Activated CD4-positive, alpha-beta T cell treated with anti-CD3 and anti-CD28 coated beads, Interleukin-2, amount 50 U/mL, for 16 hours (primary cell): ENCODE results near the gene ME3.
"Not testable (repeated sequence)": the region's sequence is repeated elsewhere in the genome, so short reads cannot be mapped to it uniquely, and the experiment has no call there.

Experiments used
- DNase-seq: peaks from one replicate; pipeline ENCODE4 v3.0.0-alpha.2; 2020

The ME3 gene

DNA sequence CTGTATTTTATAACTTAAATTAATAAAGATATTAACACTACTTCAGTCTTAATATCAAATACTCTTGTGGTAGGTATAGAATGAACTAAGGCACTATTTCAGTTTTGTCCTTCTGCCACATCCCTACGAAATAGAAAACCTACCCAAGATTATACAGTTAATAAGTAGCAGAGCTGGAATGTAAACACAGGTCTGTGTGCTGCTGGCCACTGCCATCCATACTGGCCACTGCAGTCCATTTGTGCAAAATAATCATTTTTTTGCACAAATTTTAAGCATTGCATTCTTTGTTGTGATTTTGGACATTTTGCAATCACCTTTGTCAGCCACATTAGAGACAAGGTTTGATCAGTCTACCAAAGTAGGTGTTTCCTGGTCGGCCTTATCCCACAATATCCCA lies 91.9 kb downstream of the ME3 start:
- DNase-seq, result no peak

DNA sequence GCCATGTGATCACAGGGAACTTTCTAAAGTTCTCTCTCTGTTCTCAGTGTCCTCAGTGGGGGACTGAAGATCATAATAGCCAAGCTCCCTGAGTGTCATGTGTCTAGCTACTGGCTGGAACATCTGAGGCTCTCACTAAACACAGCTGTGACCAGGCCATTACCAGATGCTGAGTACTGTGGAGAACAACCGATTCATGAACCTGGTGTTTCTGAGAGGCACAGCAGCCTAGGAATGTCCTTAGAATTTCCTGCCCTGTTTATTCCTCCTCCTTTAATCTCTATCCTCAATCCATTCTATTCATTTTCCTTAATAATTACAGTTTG lies 93.0 kb downstream of the ME3 start:
- no peak for DNase-seq

DNA sequence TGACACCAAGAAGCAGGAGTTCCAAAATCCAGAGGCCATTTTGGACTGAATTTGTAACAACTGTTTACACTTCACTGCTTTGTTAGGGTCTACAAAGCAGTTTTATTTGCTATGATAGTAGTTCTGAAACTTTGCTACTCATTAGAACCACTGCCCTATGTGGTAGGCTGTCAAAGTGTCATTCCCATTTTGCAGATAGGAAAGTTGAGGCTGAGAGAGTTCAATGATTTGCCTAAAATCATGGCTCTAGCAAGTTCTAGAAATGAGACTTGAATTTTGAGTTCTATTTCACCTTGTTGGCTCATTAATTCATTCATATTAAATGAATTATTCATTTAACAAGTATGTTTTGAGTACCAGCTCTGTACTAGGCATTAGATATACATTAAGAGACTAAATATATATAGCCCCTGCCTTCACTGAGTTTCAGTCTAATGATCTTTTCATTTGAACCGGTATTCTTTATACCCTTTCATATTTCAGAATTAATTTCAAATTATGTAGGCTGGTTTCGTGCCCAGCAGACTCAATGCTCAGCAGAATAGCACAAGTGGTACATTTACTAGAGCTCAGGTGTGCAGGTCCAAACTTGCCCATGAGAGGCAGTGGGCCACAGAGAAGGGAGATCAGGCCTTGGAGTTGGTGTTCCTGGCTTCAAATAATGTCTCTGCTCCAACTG lies 93.5 kb downstream of the ME3 start:
- no peak for DNase-seq

DNA sequence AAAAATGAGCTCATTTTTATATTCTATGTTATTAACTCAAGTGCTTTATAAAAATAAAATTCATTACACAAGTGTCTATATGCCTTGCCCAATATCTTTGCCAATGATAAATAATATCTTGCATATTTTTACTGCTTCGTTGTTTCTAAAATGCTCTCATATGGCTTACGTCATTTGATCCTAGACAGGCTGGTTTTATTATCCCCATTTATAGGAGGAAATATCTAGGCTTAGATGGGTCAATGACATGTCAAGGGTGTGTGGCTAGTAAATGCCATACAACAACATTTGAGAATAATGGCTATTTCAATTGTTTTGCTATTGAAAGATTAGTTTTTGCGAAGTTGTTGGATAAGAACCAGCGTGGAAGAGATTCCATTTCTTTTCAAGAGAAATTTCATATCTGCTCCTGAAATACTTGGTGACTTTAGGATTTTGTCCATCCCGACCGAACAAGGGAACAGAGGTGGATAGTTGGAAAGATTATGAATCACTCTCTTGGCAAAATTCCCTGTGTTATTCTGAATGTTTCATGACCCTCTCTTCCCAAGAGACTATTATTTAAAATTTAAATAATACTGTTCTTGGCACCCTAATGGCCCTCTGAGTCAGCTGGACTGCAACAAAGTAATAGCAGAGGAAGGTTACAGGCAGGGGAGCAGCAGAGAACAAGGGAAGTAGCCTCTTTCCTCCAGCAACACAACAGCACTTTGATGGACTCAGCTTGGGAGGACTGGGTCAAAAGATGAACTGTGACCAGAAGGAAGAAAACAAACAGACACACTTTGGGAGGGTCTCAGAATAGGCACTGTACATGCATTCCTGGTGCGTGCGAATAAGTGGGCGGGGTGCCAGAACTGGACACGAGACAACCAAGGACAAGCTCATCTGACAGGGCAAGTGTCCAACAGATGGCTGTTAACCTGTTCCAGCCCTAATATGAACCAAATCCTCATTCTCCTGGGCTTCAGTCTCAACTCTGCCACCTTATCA lies 94.5 kb downstream of the ME3 start:
- no peak for DNase-seq

DNA sequence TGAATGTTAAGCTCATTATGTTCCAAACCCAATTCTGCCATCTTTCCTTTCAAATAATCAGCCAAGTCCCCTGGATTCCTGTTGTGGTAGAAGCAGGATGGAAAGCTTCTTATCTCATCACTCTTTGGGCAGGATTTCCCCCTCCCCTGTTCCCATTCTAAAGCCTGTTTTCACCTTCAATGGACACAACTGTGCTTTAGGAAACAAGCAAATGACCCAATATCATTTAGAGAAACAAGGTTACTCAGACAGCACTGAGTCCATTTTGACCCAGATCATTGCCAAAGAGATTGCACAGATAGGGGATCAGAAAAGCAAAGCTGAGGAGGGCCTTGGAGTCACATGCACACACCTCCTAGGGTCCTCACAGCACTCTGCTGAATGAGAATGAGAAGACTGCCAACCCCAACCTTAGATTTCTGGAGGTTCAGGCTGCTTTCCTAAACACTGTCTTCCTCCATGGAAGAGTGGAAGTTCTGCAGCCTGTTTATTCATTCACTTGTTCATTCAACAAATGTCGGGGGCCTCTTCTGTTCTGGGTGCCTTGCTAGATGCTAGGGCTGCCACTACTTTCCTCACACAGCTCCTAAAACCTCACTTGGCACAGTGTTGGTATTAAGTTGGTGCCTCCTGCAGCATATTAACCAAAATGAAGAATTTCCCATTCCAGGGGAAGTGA lies 95.3 kb downstream of the ME3 start:
- DNase-seq, result no peak

DNA sequence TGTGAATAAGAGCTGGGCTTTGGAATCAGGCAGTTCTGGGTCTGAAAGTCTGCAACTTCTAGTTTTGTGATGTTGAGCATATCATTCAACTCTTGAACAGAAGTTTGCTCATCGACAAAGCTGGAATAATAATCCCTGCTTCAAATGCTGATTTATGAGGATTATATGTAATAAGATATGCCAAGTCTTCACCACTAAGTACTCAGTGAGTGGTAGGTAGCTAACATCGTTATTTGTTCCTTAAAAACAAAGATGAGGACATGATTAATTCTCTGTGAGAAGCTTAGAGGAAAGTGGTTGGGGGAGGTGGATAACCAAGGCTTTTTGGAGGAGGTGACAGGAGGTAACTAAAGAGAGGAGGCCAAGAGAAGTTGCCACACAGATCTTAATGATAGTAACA lies 96.5 kb downstream of the ME3 start:
- no peak for DNase-seq

DNA sequence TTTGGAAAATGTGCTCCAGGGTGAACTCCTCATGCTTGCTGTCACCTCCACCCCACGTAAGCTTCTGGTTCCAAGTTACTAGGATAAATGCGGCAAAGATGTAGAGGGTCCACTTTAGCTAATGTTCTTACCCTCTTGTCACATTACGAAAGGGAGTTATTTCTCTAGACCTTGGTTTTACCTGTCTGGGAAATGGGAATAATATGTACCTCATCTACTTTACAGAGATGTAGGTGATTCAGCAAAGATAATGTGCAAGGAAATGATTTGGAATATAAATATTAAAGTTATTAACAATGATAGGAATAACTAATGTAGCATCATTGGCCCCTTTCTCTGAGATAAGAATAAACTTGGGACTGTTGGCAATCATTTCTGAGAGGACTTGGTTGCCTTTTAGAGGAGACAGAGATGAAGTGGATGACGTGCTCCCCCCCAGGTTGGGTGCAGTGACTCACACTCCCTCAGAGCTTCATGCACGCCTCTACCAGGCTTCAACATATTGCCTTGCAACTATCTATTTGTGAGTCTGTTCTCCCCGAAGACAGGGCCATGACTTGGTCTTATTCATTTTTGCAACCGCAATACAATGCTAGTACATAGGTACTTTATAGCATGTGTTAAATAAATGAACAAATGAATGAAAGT lies 97.1 kb downstream of the ME3 start:
- DNase-seq, result no peak

DNA sequence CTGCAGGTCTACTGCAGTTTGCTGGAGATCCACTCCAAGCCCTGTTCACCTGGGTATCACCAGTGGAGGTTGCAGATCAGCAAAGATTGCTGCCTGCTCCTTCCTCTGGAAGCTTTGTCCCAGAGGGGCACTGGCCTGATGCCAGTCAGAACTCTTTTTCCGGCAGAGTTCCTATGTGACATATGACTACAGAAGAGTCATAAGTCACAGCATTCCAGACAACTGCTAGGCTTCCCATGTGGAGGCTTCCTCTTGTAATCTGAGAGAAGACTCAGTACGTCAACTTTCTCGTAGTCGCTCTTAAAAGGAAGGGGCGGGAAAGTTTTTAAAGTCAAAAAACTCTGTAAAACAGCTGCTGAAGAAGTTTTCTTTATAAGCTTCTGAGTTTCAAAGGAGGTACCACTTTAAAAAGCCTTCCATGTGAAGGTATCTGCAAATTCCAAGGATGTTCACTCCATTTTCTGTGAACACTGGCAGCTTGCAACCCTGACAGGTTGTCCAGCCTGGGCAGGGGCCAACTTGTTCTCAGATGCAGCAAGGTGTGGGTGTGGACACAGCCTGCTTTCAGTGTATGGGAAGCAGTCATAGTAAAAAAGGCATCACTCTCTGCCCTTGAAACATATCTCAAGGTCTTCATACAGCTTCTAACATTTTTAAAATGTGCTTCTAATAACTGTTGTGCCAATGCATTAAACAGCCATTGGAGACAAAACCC lies 97.8 kb downstream of the ME3 start:
- DNase-seq, result no peak

DNA sequence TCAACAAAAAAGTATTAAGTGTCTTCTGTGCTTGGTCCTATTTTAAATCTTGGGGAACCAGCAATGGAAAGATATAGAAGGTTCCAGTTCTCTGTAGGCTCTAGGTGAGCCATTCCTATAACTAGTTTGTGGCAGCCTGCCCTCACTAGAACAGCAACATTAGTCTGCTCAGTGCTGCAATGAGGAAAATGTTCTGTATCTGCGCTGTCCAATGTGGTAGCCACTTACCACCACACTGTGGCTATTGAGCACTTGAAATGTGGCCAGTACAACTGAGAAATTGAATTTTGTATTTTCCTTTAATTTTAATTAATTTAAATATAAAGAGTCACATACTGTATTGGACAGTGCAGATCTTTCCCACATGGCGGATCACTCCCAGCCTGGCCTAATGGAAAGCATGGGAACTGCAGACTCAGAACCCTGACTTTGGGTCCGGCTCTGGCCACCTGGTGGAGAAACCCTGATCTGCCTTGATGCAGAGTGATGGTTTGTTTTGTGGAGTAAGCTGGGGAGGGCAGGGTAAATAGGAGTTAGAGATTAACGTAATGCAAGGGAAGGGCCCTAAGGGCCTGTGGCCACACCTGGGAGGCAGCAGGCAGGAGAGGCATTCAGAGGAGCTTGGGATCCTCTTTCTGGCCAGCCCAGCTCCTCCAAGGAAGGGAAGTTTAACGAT lies 101.0 kb downstream of the ME3 start:
- DNase-seq, result no peak

DNA sequence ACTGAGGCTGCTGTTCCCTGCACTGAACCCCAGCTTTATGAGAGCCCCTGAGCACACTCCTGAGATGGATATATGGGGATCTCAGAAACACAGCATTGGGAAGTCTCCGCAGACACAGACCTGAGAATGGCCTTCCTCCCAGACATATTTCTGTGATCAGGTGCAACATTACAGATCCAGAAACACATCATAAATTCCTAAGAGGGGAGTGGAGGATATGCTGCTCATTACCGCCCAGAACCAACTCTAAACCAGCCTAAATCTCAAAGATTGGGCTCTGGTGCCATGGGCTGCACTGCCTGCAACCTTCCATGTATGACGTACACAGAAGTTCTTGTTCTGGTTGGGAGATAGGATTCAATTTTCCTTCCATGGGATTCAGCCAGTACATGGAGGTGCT lies 102.0 kb downstream of the ME3 start:
- no peak for DNase-seq

DNA sequence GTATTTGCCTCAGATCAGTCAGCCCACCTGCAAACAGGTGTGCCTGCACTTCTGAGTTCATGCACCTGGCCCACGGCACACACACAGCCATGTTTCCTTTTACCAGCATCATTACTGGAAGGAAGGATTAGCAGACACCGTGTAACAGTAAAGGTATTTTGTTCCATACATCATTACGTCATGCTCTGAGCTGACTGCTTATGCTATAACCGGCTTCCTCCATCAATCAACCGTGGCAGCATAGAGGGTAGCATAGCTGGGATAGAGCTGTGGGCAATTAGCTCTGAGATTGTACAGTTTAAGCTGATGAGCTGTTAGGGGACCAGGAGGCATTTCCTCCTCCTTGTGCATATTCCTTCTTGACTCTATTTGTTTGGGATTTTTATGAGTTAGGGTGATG lies 102.4 kb downstream of the ME3 start:
- no peak for DNase-seq

DNA sequence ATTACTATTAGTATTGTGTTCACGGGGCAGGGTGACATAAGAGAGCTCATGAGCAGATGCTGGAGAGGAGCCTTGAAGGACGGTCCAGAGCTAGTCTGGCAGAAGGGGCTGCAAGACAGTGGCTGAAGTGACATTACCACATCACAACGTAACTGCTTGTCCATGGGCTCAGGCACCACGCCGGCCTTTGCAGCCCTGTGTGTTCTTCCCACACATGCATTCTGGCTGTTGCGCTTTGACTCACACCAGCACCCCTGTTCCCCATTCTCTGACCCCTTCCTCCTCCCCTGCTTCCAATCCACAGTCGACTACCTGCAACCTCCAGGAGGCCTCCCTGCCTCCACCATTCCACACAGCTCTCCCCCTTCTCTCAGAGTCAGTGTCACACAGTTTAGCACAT lies 103.3 kb downstream of the ME3 start:
- no peak for DNase-seq

DNA sequence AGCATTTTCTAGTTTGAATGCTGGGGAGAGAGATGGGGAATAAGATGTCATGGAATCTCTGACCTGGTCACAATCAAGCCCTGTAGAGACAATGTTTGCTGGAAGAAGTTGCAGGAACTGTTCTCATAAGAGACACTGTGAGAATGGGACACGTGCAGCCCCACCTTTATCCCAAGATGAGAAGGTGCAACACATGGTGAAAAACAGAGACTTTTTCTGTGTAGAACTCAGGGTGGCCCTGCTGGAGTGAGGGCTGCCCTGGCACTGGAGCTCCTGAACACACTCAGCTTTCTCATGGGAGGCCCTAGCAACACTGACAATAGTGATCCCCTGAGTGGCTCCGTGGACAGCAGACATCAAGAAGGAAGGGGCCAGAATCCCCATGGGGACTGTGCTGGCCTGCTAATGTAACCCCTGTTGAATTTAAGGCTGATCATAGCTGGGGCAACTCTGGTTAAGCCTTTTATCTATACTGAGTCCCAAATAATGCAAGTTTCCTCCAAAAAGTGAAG lies 106.6 kb downstream of the ME3 start:
- no peak for DNase-seq

DNA sequence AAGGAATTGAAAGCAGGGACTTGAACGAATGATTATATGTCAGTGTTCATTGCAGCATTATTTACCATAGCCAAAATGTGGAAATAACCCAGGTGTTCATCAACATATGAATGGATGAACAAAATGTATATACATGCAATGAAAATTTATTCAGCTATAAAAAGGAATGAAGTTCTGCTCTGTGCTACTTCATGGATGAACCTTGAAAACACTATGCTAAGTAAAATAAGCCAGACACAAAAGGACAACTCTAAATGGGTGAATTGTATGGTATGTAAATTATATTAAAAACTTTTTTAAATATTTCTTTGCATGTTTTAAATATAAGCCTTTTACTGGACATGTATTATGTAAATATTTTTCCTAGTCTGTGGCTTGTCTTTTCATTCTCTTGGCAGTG lies 107.0 kb downstream of the ME3 start:
- no peak for DNase-seq

DNA sequence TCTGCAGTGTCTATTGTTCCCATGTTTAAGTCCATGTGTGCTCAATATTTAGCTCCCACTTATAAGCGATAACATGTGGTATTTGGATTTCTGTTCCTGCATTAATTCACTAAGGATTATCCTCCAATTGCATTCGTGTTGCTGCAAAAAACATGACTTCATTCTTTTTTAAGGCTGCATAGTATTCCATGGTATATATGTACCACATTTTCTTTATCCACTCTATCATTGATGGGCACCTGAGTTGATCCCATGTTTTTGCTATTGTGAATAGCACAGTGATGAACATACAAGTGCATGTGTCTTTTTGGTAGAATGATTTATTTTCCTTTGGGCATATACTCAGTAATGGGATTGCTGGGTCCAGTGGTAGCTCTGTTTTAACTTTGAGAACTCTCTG lies 109.6 kb downstream of the ME3 start:
- not testable (repeated sequence) for DNase-seq

DNA sequence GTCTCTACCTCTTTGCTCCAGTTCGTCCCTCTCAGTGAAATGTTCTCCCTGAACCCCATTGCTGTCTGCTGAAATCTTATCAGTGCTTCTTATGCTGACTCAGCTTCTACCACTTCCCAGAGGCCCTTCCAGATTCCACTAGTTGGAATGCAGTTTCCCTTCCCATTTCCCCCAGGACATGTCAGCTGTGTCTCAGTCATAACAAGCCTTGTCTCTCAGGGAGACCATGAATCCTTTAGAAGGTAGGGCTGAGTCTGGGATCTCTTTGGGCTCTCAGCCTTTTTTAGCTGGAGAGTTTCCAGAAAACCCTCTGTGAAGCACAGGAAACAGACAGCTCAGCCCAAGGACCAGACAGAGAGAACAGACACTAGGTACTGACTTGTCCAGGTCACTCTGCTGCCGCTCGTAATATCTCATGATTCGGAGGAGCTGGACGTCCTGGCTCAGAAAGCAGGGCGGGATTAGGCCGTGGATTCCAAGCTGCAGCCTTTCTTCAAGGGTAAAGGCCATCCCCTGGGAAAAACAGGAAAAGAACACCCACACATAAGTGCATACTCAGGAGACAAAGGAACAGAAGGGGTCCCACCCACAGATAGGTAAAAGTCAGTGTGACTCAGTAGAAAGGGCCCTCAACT lies 113.0 kb downstream of the ME3 start:
- DNase-seq, result no peak

DNA sequence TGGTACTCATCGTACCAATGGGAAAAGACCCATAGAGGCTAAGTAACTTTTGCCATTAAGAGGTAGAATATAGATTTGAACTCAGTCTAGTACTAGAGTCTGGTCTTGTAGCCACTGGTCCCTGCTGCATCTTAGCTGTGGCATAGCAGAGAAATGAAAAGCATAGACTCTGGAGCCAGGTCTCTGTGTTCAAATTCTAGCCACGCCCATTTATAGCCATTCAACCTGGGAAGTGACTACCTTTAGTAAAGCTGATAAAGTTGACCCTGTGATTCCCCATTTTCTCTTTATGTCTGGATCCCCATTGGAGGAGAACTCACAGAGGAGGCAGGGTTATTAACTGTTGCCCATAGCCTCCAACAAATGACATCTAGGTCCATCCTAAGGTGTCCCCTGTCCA lies 113.6 kb downstream of the ME3 start:
- DNase-seq, result no peak

DNA sequence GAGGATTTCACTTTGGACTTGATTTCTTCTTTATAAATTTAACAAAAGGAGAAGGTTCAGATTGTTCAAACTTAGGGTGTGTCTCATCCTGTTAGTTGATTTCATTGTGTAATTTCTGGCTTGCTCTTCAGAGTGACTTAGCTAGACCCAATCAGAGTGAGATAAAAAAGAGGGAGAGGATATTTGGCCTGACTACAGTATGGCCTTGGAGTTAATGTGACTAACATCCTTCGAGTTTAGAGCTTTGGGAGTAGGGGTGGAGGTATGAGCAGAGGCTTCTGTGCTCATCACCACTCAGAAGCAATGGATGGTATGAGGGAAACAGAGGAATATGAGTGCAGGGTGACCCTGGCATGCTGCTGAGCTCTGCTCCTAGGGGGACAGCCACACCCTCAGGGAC lies 114.2 kb downstream of the ME3 start:
- DNase-seq, result no peak

DNA sequence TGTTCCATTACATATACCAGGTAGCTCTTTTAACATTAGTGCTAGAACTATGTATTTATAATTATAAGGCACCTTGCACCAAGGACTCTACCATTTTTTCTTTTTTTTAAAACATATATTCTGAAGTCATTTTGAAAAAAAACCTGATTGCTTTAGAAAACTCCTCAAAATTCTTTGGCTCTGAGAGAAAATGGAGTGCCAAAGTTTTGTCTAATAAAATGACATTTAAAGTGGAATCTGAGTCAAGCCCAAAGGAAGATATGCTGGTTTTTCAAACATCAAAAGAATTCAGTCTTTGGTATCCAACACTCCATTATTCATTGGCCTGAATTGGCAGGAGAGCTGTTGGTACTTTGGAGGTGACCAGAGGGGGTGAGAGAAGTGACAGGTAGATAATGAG lies 116.5 kb downstream of the ME3 start:
- no peak for DNase-seq

DNA sequence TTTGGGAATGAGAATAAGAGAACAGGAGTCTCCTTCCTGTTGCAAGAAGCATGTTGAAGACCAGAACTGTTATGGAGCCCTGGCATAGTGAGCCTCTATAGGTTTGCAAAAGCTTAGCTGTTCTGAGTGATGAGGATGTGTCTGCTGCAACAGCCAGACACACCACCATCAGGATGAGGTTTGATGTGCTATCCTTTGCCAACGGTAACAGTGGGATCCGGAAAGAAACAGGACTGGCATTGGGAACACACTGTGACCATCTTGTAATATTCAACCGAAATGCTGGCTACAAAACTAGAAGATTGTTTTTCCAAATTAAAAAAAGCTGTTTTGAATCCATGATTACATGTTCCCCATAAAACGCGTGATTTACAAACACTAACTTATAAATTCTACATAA lies 117.0 kb downstream of the ME3 start:
- no peak for DNase-seq

DNA sequence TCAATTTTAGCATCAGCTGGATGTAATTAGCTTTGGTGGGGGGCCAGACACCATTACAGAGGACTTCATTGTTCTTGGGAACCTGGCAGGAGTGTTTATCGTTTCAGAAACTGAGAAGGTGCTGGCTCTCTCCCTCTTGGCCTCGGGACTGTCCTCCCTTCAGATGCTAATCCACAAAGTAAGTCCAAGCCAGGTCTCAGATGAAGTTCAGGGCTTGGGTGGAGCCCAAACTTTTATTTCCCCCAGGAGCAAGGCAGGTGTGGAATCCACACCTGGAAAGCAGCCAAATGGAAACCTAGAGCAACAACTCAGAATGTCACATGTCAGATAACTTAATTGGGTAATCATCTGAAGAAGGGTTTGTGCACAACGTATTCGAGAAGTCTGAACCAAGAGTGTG lies 119.2 kb downstream of the ME3 start:
- no peak for DNase-seq
